Stimulated activated CD8-positive, alpha-beta memory T cell treated with anti-CD3 and anti-CD28 coated beads, Interleukin-2, amount 100 ng/mL, for 1 hour (primary cell): ENCODE data around the gene ANK2.
"Not testable (repeated sequence)": the region's sequence is repeated elsewhere in the genome, so short reads cannot be mapped to it uniquely, and the experiment has no call there.

ENCODE experiments used
- DNase-seq, 2 donors: peaks; one replicate each; pipeline ENCODE4 v3.0.0-alpha.2; 2020; ENCODE audit warnings: low read depth in 2 of 2

The ANK2 gene

GRCh38 chr4:113209652-113210320 lies 160.3 kb downstream of the ANK2 start:
- DNase-seq, result no peak

GRCh38 chr4:113212613-113213012 lies 163.2 kb downstream of the ANK2 start:
- no peak for DNase-seq

DNA sequence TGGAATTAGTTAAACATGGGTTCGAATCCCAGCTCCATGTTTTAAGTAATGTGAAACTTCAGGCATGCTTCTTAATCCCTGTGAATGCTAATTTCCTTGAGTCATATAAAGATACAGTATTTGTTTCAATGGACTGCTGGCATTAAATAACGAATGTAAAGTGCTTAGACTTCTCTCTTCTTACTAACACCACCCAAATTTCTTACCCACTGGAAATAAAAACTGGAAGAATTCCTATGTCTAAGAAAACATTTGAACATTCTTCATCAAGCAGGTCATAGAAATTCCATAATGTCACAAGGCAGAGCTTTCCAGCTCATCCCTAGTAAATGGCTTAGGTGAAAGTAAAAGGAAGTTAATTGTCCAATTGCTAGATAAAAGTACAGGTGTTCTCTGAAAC lies 172.5 kb downstream of the ANK2 start:
- DNase-seq, result no peak

DNA sequence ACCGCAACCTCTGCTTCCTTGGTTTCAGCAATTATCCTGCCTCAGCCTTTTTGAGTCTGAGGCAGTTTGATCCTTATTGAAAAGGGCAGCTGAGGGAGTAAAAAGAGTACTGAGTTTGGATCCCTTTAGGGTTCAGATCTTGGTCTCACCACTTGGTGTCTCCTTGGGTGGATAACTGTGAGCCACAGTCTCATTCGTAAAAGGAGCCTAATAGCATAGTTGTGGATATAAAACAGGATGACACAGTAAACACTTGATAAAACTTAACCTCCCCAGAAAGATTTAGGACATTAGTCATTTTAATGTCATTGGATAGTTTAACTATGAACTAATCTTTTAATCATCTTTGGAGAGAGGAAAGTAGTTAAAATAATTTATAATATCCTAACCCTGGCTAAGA lies 173.0 kb downstream of the ANK2 start:
- DNase-seq, result no peak

DNA sequence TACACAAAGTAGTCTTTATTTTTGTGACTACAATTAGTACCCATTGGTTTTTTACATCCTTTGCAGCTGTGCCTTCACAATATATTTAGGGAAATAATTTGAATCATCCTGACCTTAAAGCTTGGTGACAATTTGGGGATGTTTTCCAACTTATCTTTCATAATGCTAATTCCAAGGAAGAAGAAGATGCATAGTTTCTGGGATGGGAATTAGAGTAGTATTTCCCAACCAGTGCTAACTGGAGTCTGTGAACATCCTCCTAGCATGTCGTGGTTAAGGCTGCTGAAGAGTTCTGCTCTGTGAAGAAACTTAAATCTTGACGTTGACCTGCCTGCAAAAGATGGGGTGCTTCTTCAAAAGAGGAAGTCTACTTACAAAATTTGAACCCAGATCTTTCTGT lies 173.5 kb downstream of the ANK2 start:
- DNase-seq, result no peak

GRCh38 chr4:113232194-113232593 lies 182.7 kb downstream of the ANK2 start:
- no peak for DNase-seq

DNA sequence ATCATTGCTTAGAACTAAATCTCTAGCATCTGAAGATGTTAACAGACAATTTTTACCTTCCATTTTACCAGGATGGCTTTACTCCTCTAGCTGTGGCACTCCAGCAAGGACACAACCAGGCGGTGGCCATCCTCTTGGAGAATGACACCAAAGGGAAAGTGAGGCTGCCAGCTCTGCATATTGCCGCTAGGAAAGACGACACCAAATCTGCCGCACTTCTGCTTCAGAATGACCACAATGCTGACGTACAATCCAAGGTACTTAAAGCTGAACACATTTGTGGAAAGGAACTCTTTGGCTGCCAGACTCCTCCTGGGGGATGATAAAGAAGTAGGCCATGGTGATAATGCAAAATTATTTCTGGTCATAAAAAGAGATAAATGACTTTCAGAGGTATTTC lies 187.5 kb downstream of the ANK2 start:
- no peak for DNase-seq

- DNase-seq, result no peak
These were observed 193.9 kb downstream of the ANK2 start for GRCh38 chr4:113243312-113243711.

- not testable (repeated sequence) for DNase-seq
These were observed 195.3 kb downstream of the ANK2 start for GRCh38 chr4:113244747-113245146.

GRCh38 chr4:113248320-113248719 lies 198.9 kb downstream of the ANK2 start:
- no peak for DNase-seq

DNA sequence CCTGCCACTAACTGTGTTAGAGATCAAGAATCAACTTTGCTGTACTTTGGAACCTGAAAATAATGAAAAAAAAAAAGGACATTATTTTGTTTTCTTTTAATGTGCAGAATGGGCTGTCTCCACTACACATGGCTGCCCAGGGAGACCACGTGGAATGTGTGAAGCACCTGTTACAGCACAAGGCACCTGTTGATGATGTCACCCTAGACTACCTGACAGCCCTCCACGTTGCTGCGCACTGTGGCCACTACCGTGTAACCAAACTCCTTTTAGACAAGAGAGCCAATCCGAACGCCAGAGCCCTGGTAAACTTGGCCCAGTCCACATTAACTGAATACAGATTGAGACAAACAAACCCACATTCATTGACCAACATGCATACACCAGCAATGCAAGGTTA lies 206.2 kb downstream of the ANK2 start:
- no peak for DNase-seq

DNA sequence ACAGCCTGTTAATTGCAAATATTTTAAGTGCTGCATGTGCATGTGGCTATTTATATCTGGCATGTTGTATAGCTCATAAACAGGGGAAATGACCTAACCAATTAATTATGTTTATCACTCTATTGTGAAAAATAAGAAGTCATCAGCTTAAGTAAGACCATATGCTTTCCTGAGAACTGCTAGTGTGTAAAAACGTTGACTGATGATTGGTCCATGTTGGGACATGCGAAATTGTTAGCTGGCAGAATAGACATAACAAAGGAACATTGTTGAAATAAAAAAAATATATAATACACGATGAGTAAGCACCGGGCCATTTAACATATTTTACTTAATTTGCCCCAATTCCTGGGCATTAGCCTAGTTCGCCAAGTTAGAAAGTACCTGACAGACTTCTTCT lies 207.5 kb downstream of the ANK2 start:
- DNase-seq, result no peak

DNA sequence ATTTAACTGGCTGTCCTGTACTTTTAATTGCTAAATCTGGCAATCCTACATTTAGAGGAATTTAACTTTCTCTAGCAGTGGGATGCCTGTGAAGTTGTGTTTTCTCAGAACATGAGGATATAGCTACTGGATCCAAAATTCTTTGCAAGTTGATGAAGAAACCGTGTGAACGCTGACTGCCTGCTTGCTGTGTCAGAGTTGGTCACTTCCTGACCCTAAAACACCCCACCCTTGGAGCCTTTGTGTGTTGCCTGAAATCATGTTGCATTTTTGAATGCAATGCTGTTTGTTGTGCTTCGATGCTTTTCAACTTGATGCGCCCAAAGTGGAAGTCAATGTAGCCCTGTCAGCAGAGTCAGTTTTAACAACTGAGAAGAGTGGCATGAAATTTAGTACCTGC lies 211.2 kb downstream of the ANK2 start:
- no peak for DNase-seq

DNA sequence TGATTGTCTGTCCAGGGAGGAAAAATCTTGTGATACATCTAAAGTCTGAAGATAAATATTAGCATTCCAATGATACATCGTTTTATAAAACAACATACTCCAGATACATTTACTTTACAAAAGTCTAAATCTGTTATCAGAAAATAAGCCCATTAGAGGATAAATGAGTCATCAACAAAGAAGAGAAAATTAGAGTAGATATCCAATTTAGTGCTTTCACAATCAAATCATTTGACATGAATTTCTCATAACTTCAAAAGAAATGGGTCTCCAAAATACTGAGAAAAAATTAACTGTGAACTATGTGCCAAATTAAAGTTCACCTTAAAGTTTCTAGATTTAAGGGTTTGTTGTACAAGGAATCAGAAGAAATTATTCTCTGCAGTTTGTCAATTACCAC lies 213.8 kb downstream of the ANK2 start:
- DNase-seq, result no peak

- DNase-seq, result no peak
These were observed 221.3 kb downstream of the ANK2 start for GRCh38 chr4:113270520-113271319.

GRCh38 chr4:113272523-113272922 lies 223.1 kb downstream of the ANK2 start:
- DNase-seq, result no peak

- DNase-seq, result no peak
These were observed 224.3 kb downstream of the ANK2 start for GRCh38 chr4:113273721-113274220.

- DNase-seq, result no peak
These were observed 227.2 kb downstream of the ANK2 start for GRCh38 chr4:113276464-113277170.

GRCh38 chr4:113278324-113278934 lies 229.0 kb downstream of the ANK2 start:
- peak in 1 of 2 donors; percentile 21 for DNase-seq

DNA sequence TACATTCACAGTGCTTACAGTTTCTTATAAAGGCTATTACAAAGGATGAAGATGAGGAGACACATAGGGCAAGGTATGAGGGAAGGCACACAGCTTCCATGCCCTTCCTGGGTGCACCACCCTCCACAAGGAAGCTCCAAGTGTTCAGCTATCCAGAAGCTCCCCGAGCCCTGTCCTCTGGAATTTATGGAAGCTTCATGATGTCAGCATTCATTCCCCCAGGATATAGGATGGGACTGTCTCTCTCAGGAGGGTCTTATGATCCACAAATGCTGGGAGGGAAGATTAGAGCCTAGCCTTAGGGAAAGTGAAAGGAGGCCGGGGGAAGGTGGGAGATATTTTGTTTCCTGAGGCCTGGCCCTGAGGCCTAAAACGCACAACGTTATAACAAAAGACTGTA lies 236.0 kb downstream of the ANK2 start:
- DNase-seq, result no peak

GRCh38 chr4:113288257-113288656 lies 238.8 kb downstream of the ANK2 start:
- no peak for DNase-seq

GRCh38 chr4:113288696-113289095 lies 239.2 kb downstream of the ANK2 start:
- no peak for DNase-seq
